Mammary epithelial cell (primary cell): Measurements from ENCODE around the gene ZEB2.

Experiments used
- EZH2 ChIP-seq: IDR thresholded peaks from 2 replicates; pipeline ENCODE4 v1.6.1; 2012; ENCODE audit warnings: low read length, inconsistent platforms, borderline replicate concordance
- TF ChIP-seq, protein P1 (sequence below), 2 donors: IDR thresholded peaks in 1 of 2; conservative IDR thresholded peaks in 1 of 2; 2 replicates each; pipeline ENCODE4 v1.5.1; 2011 to 2012; ENCODE audit warnings: inconsistent platforms in 2 of 2, low read length in 2 of 2, mild to moderate bottlenecking in 2 of 2, control low read depth in 1 of 2, low read depth in 1 of 2; ENCODE audit not compliant: insufficient read depth in 1 of 2; ENCODE audit errors: extremely low read depth in 1 of 2

DNA sequence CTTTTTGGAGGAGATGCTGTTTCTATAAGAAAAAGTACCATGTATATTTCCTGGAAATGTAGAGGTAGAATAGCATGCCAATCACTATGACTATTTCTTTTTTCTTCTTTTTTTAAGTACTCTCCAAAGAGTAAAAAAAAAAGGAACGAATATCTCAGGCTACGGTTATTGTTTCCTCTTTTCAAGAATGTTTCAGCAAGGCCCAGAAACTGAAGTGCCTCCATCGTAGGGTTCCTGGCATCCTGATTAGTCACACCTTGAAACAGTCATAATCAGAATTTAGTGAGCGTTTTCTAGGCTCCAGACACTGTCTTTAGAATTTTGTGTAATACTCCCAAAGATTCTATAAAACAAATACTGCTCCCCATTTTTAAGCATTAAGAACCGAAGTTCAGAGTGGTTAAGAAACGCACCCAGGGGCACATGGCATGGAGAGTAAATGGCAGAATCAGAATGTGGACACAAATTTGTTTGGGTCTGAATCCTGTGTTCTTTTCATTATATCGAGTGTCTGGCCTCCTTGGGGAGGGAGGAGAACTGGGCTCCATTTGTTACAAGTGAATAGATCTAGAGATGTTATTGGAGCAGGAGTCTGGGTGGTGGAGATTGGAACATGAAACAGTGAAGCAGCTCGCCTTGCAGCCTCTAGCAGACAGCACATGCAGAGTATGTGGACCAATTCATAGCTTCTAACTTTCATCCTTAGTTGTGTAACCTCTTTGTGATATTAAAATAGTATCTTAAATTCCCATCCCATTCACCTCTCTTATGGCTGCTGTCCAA lies 26.7 kb downstream of the ZEB2 start:
- TF ChIP-seq, protein P1, sequence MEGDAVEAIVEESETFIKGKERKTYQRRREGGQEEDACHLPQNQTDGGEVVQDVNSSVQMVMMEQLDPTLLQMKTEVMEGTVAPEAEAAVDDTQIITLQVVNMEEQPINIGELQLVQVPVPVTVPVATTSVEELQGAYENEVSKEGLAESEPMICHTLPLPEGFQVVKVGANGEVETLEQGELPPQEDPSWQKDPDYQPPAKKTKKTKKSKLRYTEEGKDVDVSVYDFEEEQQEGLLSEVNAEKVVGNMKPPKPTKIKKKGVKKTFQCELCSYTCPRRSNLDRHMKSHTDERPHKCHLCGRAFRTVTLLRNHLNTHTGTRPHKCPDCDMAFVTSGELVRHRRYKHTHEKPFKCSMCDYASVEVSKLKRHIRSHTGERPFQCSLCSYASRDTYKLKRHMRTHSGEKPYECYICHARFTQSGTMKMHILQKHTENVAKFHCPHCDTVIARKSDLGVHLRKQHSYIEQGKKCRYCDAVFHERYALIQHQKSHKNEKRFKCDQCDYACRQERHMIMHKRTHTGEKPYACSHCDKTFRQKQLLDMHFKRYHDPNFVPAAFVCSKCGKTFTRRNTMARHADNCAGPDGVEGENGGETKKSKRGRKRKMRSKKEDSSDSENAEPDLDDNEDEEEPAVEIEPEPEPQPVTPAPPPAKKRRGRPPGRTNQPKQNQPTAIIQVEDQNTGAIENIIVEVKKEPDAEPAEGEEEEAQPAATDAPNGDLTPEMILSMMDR (conservative IDR thresholded peaks at IDR 0.05 in 1 of 2, IDR thresholded peaks at IDR 0.05 in 1 of 2; ENCODE audit: extremely low read depth in 1 of 2, insufficient read depth in 1 of 2, low read depth in 1 of 2, low read length in 2 of 2) = no peak
- TF ChIP-seq EZH2 = no peak
